Activated T-cell treated with anti-CD3 and anti-CD28 coated beads, Interleukin-2, amount 50 U/mL, for 72 hours (primary cell): ENCODE results near the gene CCL8. TPM values are rescaled to one million over a fixed set of nuclear protein-coding genes. Genes with fewer than 3 reads are reported as not detected.

Experiments
- ATAC-seq, 2 donors: fragments of 150-1000 bp; cut with Tn5 transposase; replicated peaks in 1 of 2; 2 replicates each; pipeline ENCODE4 v1.10.0; 2021; ENCODE audit warnings: moderate library complexity in 2 of 2, mild to moderate bottlenecking in 1 of 2
- DNase-seq, 2 donors: peaks; one replicate each; pipeline ENCODE4 v3.0.0; 2021 to 2022; ENCODE audit warnings: mixed read lengths in 1 of 2
- H3K27ac Mint-ChIP-seq: one replicate; pipeline ENCODE4 v1.8.0; 2022; ENCODE audit warnings: mild to moderate bottlenecking, moderate library complexity, mixed read lengths
- H3K27me3 Mint-ChIP-seq: one replicate; pipeline ENCODE4 v1.8.0; 2022; ENCODE audit warnings: low read depth, mixed read lengths
- H3K36me3 Mint-ChIP-seq, 2 donors: one replicate each; pipeline ENCODE4 v1.8.0; 2022; ENCODE audit warnings: mixed read lengths in 2 of 2, mild to moderate bottlenecking in 1 of 2; ENCODE audit not compliant: insufficient read depth in 2 of 2
- H3K4me1 Mint-ChIP-seq: one replicate; pipeline ENCODE4 v1.8.0; 2022; ENCODE audit warnings: low read depth, mixed read lengths
- H3K4me3 Mint-ChIP-seq, 2 donors: one replicate each; pipeline ENCODE4 v1.8.0; 2022; ENCODE audit warnings: mild to moderate bottlenecking in 2 of 2, mixed read lengths in 2 of 2, moderate library complexity in 2 of 2
- H3K9me3 Mint-ChIP-seq, 2 donors: one replicate each; pipeline ENCODE4 v1.8.0; 2022; ENCODE audit warnings: mixed read lengths in 2 of 2
- total RNA-seq, 2 donors: library from RNA; stranded (reverse); gene quantifications; one replicate each; pipeline ENCODE4 v1.2.3, GENCODE V29; 2022

CCL8 gene
- total RNA-seq, 2 donors from 2014 or later, result not detected

- peaks cover 16% of the 10 kb centered on the region for H3K4me1 Mint-ChIP-seq
- H3K4me3 Mint-ChIP-seq, result no peak within 1 kb of the TSS
- H3K27ac Mint-ChIP-seq, result no peak within 1 kb of the TSS
- peaks cover 46% of the 10 kb centered on the region for H3K27me3 Mint-ChIP-seq
- no peak for ATAC-seq
- no peaks in the 10 kb centered on the region for H3K9me3 Mint-ChIP-seq
- no peak for DNase-seq
- H3K36me3 Mint-ChIP-seq, result no peaks in the 10 kb centered on the region
Observed at GRCh38 chr17:34363183-34363661, 44.0 kb downstream of the CCL8 start, which contains the start of gene CCL1. Gene CCL1, minus strand, starts transcription at chr17:34363233. Its CDS starts 72 bp downstream, at chr17:34363161.

GRCh38 chr17:34364751-34365150 lies 45.5 kb downstream of the CCL8 start:
- Mint-ChIP-seq H3K36me3 (no peaks in the 10 kb centered on the region), H3K27ac (no peak overlapping the region), H3K4me1 (peaks cover 18% of the 10 kb centered on the region), H3K27me3 (peaks cover 46% of the 10 kb centered on the region), H3K9me3 (no peaks in the 10 kb centered on the region), H3K4me3 (no peak overlapping the region)
- no peak for ATAC-seq
- DNase-seq, result no peak

GRCh38 chr17:34365340-34365739 lies 46.1 kb downstream of the CCL8 start:
- DNase-seq (no peak), ATAC-seq (no peak)
- Mint-ChIP-seq H3K9me3 (no peaks in the 10 kb centered on the region), H3K4me3 (no peak overlapping the region), H3K36me3 (no peaks in the 10 kb centered on the region), H3K4me1 (peaks cover 24% of the 10 kb centered on the region), H3K27me3 (peaks cover 46% of the 10 kb centered on the region), H3K27ac (no peak overlapping the region)

GRCh38 chr17:34366010-34366409 lies 46.8 kb downstream of the CCL8 start:
- no peak for DNase-seq
- Mint-ChIP-seq H3K27ac (no peak overlapping the region), H3K27me3 (peaks cover 43% of the 10 kb centered on the region), H3K4me3 (no peak overlapping the region), H3K9me3 (no peaks in the 10 kb centered on the region), H3K36me3 (no peaks in the 10 kb centered on the region), H3K4me1 (peaks cover 27% of the 10 kb centered on the region)
- ATAC-seq, result no peak

- no peak overlapping the region for H3K27ac Mint-ChIP-seq
- peaks cover 43% of the 10 kb centered on the region for H3K27me3 Mint-ChIP-seq
- DNase-seq (no peak), ATAC-seq (no peak)
- H3K9me3 Mint-ChIP-seq, result no peaks in the 10 kb centered on the region
- H3K4me3 Mint-ChIP-seq, result no peak overlapping the region
- peaks cover 31% of the 10 kb centered on the region for H3K4me1 Mint-ChIP-seq
- H3K36me3 Mint-ChIP-seq, result no peaks in the 10 kb centered on the region
Observed at GRCh38 chr17:34366529-34367107, 47.4 kb downstream of the CCL8 start.

GRCh38 chr17:34367486-34368195 lies 48.4 kb downstream of the CCL8 start:
- Mint-ChIP-seq H3K4me3 (no peak overlapping the region), H3K4me1 (peaks cover 32% of the 10 kb centered on the region)

GRCh38 chr17:34368196-34368945 lies 49.1 kb downstream of the CCL8 start:
- no peak for ATAC-seq
- H3K9me3 Mint-ChIP-seq, result no peaks in the 10 kb centered on the region
- peaks cover 37% of the 10 kb centered on the region for H3K27me3 Mint-ChIP-seq
- no peak for DNase-seq
- no peak overlapping the region for H3K27ac Mint-ChIP-seq
- H3K4me3 Mint-ChIP-seq, result no peak overlapping the region
- no peaks in the 10 kb centered on the region for H3K36me3 Mint-ChIP-seq
- H3K4me1 Mint-ChIP-seq, result peaks cover 32% of the 10 kb centered on the region

More at GRCh38 chr17:34367486-34368195, 48.4 kb downstream of the CCL8 start:
- H3K36me3 Mint-ChIP-seq, result no peaks in the 10 kb centered on the region
- ATAC-seq (no peak), DNase-seq (no peak)
- H3K27ac Mint-ChIP-seq, result no peak overlapping the region
- peaks cover 33% of the 10 kb centered on the region for H3K27me3 Mint-ChIP-seq
- H3K9me3 Mint-ChIP-seq, result no peaks in the 10 kb centered on the region

- Mint-ChIP-seq H3K9me3 (no peaks in the 10 kb centered on the region), H3K4me1 (peaks cover 32% of the 10 kb centered on the region), H3K36me3 (no peaks in the 10 kb centered on the region), H3K27ac (no peak overlapping the region), H3K4me3 (no peak overlapping the region), H3K27me3 (peaks cover 40% of the 10 kb centered on the region)
- ATAC-seq (no peak), DNase-seq (no peak)
Observed at GRCh38 chr17:34368946-34369500, 49.8 kb downstream of the CCL8 start.

- no peak overlapping the region for H3K4me3 Mint-ChIP-seq
- no peak overlapping the region for H3K27ac Mint-ChIP-seq
- ATAC-seq (no peak), DNase-seq (no peak)
- no peaks in the 10 kb centered on the region for H3K36me3 Mint-ChIP-seq
- H3K9me3 Mint-ChIP-seq, result no peaks in the 10 kb centered on the region
- peaks cover 32% of the 10 kb centered on the region for H3K4me1 Mint-ChIP-seq
- peaks cover 36% of the 10 kb centered on the region for H3K27me3 Mint-ChIP-seq
Observed at GRCh38 chr17:34369571-34369970, 50.3 kb downstream of the CCL8 start.

GRCh38 chr17:34370376-34370996 lies 51.3 kb downstream of the CCL8 start:
- peaks cover 35% of the 10 kb centered on the region for H3K27me3 Mint-ChIP-seq
- H3K27ac Mint-ChIP-seq, result peak overlapping the region; percentile 34
- peak overlapping the region; percentile 40 to 44 for H3K4me3 Mint-ChIP-seq
- no peaks in the 10 kb centered on the region for H3K9me3 Mint-ChIP-seq
- no peaks in the 10 kb centered on the region for H3K36me3 Mint-ChIP-seq
- ATAC-seq (peak; percentile 8 to 22), DNase-seq (peak in 1 of 2 donors; percentile 18)
- H3K4me1 Mint-ChIP-seq, result peaks cover 26% of the 10 kb centered on the region

- DNase-seq, result peak in 1 of 2 donors; percentile 12
- Mint-ChIP-seq H3K27ac (peak overlapping the region; percentile 34), H3K4me1 (peaks cover 21% of the 10 kb centered on the region), H3K9me3 (no peaks in the 10 kb centered on the region), H3K36me3 (no peaks in the 10 kb centered on the region), H3K4me3 (peak overlapping the region; percentile 40 to 44), H3K27me3 (peaks cover 37% of the 10 kb centered on the region)
- peak; percentile 77 to 87 for ATAC-seq
Observed at GRCh38 chr17:34370997-34371395, 51.8 kb downstream of the CCL8 start.
